NCI-H510A (cell line): ENCODE results near the gene VAMP8.
"Not testable (repeated sequence)": the region's sequence is repeated elsewhere in the genome, so short reads cannot be mapped to it uniquely, and the experiment has no call there.

Experiments
- DNase-seq: peaks from one replicate; lab custom pipeline; 2025; lab: John Stamatoyannopoulos, UW

VAMP8 gene

DNA sequence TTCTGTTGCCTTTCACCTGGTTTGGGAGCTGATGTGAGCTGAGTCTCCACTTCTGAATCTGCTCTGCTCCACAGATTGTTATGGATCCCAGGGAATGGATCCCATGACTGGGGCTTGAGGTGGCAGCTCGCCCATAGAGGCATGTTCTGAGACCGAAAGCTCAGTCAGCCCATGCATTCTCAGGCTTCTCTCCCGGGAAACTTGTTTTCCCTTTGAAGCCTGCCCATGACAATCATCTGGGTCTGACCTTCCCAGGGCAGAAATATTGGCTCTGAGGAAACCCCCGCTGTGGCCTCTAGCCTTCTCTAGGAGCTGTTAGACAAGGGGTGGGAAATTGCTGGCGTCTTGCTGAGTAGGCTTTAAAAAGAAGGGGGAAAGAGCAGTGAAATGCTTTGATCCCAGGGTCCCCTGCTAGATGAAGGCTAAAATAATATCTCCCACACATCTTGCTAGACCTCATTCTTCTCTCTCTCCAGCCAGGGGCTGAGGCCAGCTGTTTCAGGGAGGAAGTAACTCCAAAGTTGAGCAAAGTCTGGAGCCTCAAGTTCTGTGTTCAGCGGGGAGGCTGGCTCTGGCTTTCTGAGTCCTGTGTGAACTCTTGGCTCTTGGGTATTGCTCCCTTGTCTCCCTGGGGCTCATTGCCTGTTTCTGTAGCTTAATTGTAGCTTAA, 2.0 kb downstream of the VAMP8 start:
- DNase-seq, result no peak

GRCh38 chr2:85580206-85580605, 2.8 kb downstream of the VAMP8 start:
- DNase-seq, result no peak

- DNase-seq, result no peak
Observed at GRCh38 chr2:85582492-85582891, 5.1 kb downstream of the VAMP8 start.

DNA sequence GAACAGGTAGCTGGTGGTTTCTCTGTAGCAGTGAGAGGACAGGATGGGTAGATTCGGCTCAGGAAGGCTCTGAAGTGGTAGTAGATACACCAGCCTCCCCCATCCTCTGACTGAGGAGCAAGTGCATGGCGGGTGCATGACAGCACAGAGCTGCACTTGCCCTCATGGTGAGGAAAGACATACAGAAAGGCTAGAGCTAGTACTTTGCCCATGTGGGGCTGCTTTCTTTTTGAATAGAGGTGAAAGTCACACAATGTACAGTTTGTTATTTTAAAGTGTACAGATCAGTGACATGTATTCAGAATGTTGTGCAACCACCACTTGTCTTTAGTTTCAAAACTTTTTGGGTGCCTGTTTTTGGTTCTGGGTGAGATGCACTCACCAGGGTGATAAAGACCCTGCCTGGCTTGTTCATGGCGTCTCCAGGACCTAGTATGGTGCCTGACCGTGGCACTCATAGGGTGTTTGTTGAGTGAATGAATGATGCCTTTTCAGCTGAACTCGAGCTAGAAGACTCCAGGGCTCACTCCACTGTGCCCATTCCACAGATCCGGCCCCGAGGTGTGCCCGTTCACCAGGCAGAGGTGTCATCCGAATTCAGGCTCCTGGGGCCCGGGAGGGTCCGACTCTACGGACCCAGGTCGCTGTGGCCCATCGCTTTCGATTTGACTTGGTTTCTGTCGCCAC, 6.4 kb downstream of the VAMP8 start:
- no peak for DNase-seq

DNA sequence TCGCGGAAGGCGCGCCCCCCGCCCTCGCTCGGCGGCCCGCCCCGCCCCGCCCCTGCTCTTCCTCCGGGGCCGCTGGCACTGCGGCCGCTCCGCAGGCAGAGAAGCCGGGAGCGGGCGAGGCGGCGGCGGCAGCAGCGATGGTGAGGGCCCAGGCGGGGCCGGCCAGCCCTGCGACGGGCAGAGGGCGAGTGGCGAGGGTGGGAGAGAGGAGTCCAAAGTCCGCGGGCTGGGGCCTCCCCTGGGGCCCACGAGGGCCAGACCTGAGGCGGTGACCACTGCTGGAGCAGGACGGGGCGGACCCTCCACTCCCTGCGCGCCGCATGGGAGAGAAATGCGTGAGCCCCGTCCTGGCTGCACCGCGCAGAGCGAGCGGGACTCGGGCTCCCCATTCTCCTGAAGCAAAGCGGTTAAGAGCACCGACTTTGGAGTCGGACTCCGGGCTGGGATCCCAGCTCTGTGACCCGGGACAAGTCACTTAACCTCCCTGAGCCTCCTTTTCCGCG, 7.0 kb downstream of the VAMP8 start, which contains the start of gene VAMP5:
VAMP5 (plus strand) TSS at position 78 of the 503 bp plus-strand sequence; CDS start at position 138, 60 bp downstream.
- DNase-seq, result no peak

DNA sequence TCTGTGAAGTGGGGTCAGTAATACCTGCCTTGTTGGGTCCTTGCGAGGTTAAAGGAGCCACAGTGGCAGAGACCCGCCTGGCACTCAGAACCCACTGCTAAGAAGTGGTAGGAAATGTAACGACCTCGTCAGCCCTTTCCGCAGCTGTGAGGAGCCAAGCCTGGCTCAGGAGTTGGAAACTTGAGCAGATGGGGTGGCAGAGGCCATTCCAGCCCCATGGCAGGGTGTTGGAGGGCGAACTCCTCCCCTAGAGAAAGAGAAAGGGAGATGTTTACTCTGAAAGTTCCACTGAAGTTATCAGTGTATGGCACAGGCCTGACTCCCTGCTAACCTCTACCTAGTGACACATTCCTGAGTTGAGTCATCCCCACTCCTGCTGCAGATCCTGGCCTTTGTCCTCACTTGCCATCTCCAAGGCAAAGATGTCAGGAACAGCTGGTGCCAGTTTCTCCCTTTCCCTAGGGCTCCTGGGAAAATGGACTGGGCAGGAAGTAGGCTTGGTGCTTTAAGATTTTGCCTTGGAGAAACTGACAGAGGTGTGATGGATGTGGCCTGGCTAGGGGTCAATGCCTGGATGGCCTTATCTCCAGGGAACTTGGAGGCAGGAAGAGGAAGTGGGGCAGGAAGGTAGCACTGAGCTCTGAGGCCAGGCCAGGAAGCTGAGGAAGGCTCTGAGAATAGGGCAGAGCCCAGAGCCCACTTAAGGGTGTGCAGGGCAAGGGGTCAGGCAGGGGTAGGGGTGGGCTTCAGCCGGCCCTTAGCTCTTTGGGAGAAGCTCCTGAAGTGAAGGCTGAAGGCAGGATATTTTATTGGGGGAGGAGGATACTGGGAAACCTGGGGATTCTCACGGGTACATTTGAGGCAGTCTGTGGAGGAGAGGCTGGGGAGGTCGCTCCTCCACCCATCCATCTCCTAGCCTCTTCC, 7.7 kb downstream of the VAMP8 start:
- DNase-seq, result no peak

DNA sequence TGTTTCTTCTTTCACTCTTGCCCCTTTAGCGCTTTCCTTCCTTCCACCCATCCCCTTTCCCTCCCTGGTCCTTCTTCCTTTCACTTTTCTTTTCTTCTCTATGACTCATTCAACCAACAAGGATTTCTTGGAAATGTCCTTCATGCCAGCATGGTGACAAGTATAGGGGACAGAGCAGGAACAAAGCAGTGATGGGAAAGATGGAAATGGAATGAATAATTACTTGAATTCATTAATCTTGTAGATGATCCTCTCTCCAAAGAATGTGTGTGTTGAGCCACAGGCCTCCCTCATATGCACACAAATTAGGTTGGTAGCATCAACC, 8.4 kb downstream of the VAMP8 start:
- DNase-seq, result no peak

DNA sequence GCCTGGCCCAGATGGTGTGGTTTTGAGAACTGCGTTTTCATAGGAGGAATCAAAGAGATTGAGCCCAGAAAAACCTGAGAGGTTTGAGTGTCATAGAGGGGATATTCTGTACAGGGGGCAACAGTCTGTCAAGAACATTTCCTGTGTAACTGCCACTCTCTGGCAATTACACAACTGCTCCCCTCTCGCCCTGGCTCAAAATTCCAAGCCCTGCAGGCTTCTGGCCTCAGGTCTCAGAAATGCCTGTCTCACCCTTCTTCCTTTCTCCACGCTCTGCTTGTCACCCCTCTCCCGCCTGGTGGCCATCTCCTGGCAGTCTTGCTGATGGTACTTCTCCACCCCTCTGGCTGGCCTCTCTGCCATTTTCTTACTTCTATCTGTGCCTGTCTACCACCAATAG, 10.8 kb downstream of the VAMP8 start:
- no peak for DNase-seq

- DNase-seq, result no peak
Observed at GRCh38 chr2:85588645-85589044, 11.3 kb downstream of the VAMP8 start.

GRCh38 chr2:85589181-85589580, 11.8 kb downstream of the VAMP8 start:
- DNase-seq, result no peak

DNA sequence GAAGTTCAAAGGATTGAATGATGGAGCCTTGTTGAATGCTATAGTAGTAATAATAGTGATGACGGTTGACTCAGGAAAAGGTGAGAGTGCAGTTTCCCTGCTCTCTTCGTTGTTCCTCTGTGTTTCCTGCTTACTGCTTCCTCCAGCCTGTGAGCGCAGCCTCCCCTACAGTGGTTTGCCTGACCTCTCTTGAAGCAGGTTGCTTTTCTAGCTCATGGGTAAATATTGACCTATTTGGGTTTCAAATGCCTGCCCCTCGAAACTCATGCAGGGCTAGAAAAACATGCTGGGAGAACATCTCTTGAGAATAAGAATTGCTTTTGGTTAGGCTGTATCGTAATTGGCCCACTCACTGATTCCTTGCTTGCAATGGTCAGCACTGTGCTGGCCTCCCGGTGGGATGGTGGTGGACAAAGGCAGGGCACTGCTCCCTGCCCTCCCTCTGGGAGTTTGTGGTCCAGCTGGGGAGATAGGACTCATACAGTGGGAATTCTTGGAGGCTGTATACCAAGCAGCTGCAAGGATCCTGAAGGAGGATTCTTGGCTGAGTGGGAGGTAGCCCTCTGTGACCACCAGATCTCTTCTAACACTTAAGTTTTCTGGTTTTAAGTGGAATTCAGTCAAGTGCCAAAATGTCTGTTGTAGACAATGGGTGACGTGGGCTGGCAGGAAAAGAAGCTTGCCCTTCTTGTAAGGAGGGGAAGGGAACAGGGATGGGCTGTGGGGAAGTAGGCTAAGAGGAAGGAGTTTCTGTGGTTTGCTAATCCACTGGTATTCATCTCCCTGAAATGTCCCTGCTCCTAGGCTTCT, 12.8 kb downstream of the VAMP8 start:
- peak; percentile 70 for DNase-seq

- no peak for DNase-seq
Observed at GRCh38 chr2:85590950-85591349, 13.6 kb downstream of the VAMP8 start.

DNA sequence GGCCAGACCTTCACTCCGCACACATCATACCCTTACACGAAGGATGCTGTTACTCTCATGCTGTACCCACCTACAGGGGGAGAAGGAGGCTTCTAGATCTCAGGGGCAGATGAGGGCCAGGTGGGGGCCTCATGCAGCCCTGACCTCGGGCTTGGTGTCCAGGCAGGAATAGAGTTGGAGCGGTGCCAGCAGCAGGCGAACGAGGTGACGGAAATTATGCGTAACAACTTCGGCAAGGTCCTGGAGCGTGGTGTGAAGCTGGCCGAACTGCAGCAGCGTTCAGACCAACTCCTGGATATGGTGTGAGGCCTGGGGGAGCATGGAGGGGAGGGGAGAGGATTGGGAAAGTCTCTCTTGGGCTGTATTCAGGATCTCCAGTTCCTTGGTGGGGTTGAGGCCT, 14.2 kb downstream of the VAMP8 start:
- DNase-seq, result no peak

DNA sequence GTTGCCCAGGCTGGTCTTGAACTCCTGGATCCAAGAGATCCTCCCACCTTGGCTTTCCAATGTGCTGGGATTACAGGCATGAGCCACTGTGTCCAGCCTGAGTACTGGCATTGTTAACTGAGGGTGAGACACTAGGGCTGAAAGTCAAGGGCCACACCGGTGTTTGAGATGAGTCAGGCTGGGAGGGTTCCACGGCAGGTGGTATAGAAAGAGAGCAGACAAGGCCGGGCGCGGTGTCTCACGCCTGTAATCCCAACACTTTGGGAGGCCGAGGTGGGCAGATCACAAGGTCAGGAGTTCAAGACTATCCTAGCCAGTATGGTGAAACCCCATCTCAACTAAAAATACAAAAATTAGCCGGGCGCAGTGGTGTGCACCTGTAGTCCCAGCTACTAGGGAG, 14.9 kb downstream of the VAMP8 start:
- not testable (repeated sequence) for DNase-seq

GRCh38 chr2:85593023-85593422, 15.6 kb downstream of the VAMP8 start:
- DNase-seq, result no peak

DNA sequence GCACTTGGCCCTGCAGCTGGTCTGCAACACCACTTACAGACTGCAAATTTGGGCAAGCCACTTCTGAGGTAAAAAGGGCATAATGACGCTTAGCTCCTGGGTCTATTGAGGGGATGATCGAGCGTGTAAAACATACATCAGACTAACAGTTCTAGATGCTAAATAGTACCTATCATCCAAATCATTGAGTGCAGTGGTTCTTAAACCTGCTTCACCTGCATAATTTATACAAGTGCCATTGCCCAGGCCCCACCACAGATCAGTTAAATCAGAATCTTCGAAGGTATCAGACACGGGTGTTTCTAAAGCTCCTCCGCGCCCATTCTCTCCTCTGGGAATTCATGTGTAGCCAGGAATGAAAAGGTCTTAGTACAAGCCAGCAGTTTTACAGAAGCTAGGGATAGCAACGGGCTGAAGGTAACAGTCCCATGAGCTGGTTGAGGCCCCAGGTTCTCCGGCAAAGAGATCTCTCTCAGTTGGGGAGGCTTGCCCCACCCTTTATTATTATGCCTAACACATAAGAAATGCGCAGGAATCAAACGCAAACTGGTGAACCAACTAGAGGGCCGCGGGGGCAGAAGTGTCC, 17.4 kb downstream of the VAMP8 start:
- no peak for DNase-seq

DNA sequence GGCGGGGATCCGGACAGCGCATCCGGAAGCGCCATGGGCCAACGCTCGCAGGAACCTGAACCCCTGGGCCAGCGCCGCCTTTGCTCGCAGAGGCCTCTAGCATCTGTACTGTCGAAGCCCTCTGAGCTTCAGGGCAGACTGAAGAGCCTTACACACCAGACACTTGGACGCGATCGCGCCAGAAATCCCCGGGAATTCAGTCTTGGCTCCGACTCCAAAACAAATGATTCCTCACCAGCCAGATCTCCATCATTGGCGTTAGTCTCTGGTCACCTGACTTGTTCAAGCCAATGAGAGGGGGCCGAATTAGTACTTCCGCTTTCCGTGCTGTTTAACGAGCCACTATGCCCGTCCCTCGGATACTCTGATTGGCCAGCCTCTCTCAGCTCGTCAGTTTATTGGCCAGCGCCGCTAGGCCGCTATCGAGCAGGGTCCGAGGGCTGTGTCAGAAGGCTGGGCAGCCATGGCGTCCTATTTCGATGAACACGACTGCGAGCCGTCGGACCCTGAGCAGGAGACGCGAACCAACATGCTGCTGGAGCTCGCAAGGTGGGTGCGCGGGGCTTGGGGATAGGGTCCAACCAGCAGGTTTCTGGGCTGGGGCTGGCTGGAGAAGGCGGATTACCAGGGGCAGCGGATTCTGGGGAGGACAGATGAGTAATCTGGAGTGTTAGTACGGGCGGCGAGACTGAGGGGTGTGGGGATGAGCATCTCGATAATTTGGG, 18.1 kb downstream of the VAMP8 start, which contains the start of gene RNF181:
RNF181 (plus strand) TSS at position 445 of the 725 bp plus-strand sequence; CDS start at position 464, 19 bp downstream.
- peak; percentile 94 for DNase-seq

DNA sequence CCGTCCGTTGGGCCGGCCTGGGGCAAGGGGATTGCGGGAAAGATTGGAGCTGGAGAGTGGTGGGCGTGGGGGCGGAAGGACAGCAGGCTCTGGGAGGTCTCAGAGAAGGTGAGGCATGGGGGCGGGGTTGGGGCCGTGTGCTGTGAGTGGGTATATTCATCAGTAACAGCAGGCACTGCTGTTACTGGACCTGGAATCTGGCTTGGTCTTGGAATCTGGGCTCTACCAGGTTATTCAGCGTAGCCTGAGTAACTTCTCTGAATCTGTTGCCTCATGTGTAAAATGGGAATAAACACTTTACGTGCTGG, 18.6 kb downstream of the VAMP8 start:
- no peak for DNase-seq

GRCh38 chr2:85596486-85597143, 19.2 kb downstream of the VAMP8 start:
- no peak for DNase-seq

DNA sequence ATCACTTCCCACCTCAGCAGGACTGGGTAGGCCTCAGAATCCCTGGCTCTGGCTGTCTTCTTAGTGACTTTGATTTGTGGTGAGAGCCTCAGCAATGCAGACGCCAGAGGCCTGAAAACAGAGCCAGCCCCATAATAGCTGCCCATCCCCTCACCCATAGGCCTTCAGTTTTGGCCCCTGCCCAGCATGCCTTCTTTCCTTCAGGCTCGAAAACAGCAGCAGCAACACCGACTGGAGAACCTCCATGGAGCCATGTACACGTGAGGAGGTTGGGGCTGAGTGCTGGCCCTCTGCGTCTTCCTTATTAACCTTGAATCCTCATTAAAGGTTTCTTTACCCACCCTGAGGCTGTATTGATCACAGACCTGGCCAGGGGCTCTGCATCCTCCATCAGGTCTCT, 19.9 kb downstream of the VAMP8 start:
- DNase-seq, result no peak
